GM12878 (cell line): ENCODE results near the gene TANC1. TPM values are rescaled to one million over a fixed set of nuclear protein-coding genes. Genes with fewer than 3 reads are reported as not detected.

Source experiments
- ATAC-seq: fragments of 200-7000 bp; cut with Tn5 transposase; 3 replicates; pipeline ENCODE4 v1.9.1; 2020; ENCODE audit warnings: mild to moderate bottlenecking, moderate library complexity
- BruUV-seq: library from RNA; stranded (reverse); fragments of 400-500 nt; replicated peaks from 2 replicates; lab custom pipeline; 2021; lab: Mats Ljungman, UMichigan
- CTCF ChIA-PET: fragments of 300-600 bp; sonication (Branson Sonifier 250); formaldehyde crosslinking; extraction: SDS; loops from one replicate; lab custom pipeline; 2021; ENCODE audit warnings: inconsistent platforms; lab: Yijun Ruan, JAX
- POLR2A ChIA-PET: fragments of 350-600 bp; formaldehyde crosslinking; extraction: SDS; loops from one replicate; lab custom pipeline; 2021; ENCODE audit warnings: inconsistent platforms; lab: Charles Lee
- RAD21 ChIA-PET: fragments of 300-600 bp; sonication (Branson Sonifier 250); formaldehyde crosslinking; loops from one replicate; lab custom pipeline; 2023; ENCODE audit warnings: antibody characterized with exemption; ENCODE audit not compliant: unreplicated experiment; lab: Charles Lee
- SMC1A ChIA-PET: fragments of 300-600 bp; sonication (Branson Sonifier 250); formaldehyde crosslinking; loops from one replicate; lab custom pipeline; 2023; ENCODE audit not compliant: unreplicated experiment, uncharacterized antibody; lab: Charles Lee
- DNase-seq: peaks from one replicate; pipeline ENCODE4 v3.0.0-alpha.2; 2011; ENCODE audit warnings: low read depth, low spot score
- FAIRE-seq: peaks from 3 replicates; lab custom pipeline; 2011; peaks lifted over from hg19 to GRCh38; lab: Jason Lieb, UNC
- H2AFZ ChIP-seq: 2 replicates; pipeline ENCODE4 v1.6.0; 2011; ENCODE audit warnings: low read depth, low read length, control low read depth; ENCODE audit not compliant: control insufficient read depth
- H3K27ac ChIP-seq: 2 replicates; pipeline ENCODE4 v1.5.1; 2011; ENCODE audit warnings: control low read depth; ENCODE audit not compliant: control insufficient read depth, insufficient read depth
- H3K27me3 ChIP-seq, 2 experiments: replicated peaks in 1 of 2; 2 replicates each; pipeline versions ENCODE4 v1.6.0 to v1.6.1; 2011; ENCODE audit warnings: low read length in 1 of 2; ENCODE audit not compliant: control insufficient read depth in 2 of 2, insufficient read depth in 2 of 2
- H3K36me3 ChIP-seq, 2 experiments: 2 replicates each; pipeline ENCODE4 v1.5.1; 2011; ENCODE audit warnings: low read length in 1 of 2; ENCODE audit not compliant: control insufficient read depth in 2 of 2, insufficient read depth in 2 of 2
- H3K4me1 ChIP-seq: 2 replicates; pipeline ENCODE4 v1.6.1; 2011; ENCODE audit warnings: mild to moderate bottlenecking, low read length, moderate library complexity, mixed read lengths; ENCODE audit not compliant: control insufficient read depth, insufficient read depth
- H3K4me2 ChIP-seq: 2 replicates; pipeline ENCODE4 v1.6.0; 2011; ENCODE audit warnings: control low read depth; ENCODE audit not compliant: control insufficient read depth, insufficient read depth
- H3K4me3 ChIP-seq: fragments of 200-600 bp; sonication (generic); 2 replicates; pipeline ENCODE4 v1.5.1; 2016
- H3K79me2 ChIP-seq: 2 replicates; pipeline ENCODE4 v1.6.0; 2011; ENCODE audit warnings: low read length; ENCODE audit not compliant: control insufficient read depth, insufficient read depth
- H3K9ac ChIP-seq: 2 replicates; pipeline ENCODE4 v1.8.0; 2011; ENCODE audit warnings: low read length, control low read depth, mixed read lengths; ENCODE audit not compliant: control insufficient read depth, insufficient read depth
- H3K9me3 ChIP-seq: replicated peaks from 3 replicates; pipeline ENCODE4 v1.5.1; 2011; ENCODE audit warnings: mild to moderate bottlenecking, low read length; ENCODE audit not compliant: control insufficient read depth, insufficient read depth
- H4K20me1 ChIP-seq: 2 replicates; pipeline ENCODE4 v1.6.0; 2011; ENCODE audit not compliant: control insufficient read depth, insufficient read depth
- ASH2L ChIP-seq: fragments of 300-600, 200-600 bp; sonication (generic); IDR thresholded peaks from 2 replicates; pipeline ENCODE4 v1.6.1; 2017; ENCODE audit warnings: low read depth, mild to moderate bottlenecking, borderline replicate concordance
- CEBPZ ChIP-seq: fragments of 150-350 bp; IDR thresholded peaks from 2 replicates; pipeline ENCODE4 v1.6.1; 2016; ENCODE audit warnings: low read depth, low read length
- E4F1 ChIP-seq: fragments of 450-650 bp; IDR thresholded peaks from 2 replicates; pipeline ENCODE4 v1.6.1; 2018; ENCODE audit warnings: borderline replicate concordance, mild to moderate bottlenecking; ENCODE audit not compliant: partially characterized antibody
- MTA3 ChIP-seq: IDR thresholded peaks from 2 replicates; pipeline ENCODE4 v1.6.1; 2012; ENCODE audit warnings: low read length, inconsistent platforms, borderline replicate concordance
- NFIC ChIP-seq: IDR thresholded peaks from 2 replicates; pipeline ENCODE4 v1.6.1; 2012; ENCODE audit warnings: low read depth, mild to moderate bottlenecking, inconsistent platforms, low read length, moderate library complexity
- NFYA ChIP-seq: IDR thresholded peaks from 2 replicates; pipeline ENCODE4 v1.6.1; 2011; ENCODE audit warnings: low read depth, mild to moderate bottlenecking, low read length, improper control_type of control experiment, borderline replicate concordance
- RAD21 ChIP-seq: IDR thresholded peaks from 2 replicates; pipeline ENCODE4 v1.6.1; 2011; ENCODE audit warnings: mild to moderate bottlenecking, low read depth, low read length, moderate library complexity; ENCODE audit not compliant: insufficient read depth
- RBBP5 ChIP-seq: fragments of 200-600 bp; sonication (generic); conservative IDR thresholded peaks from 2 replicates; pipeline ENCODE4 v1.6.1; 2016
- RCOR1 ChIP-seq: conservative IDR thresholded peaks from 2 replicates; pipeline ENCODE4 v1.6.1; 2012; ENCODE audit warnings: low read depth, low read length, improper control_type of control experiment
- SPI1 ChIP-seq: IDR thresholded peaks from 2 replicates; pipeline ENCODE4 v1.6.1; 2011; ENCODE audit warnings: low read depth, mild to moderate bottlenecking, low read length, moderate library complexity, borderline replicate concordance; ENCODE audit not compliant: insufficient read depth
- SUZ12 ChIP-seq: fragments of 200-600 bp; sonication (generic); IDR thresholded peaks from one replicate; pipeline ENCODE4 v1.6.1; 2018; ENCODE audit warnings: antibody characterized with exemption, mild to moderate bottlenecking; ENCODE audit not compliant: unreplicated experiment
- ZNF207 ChIP-seq: fragments of 450-650 bp; IDR thresholded peaks from 2 replicates; pipeline ENCODE4 v1.6.1; 2014; ENCODE audit warnings: antibody characterized with exemption, mild to moderate bottlenecking, borderline replicate concordance
- ZNF274 ChIP-seq: IDR thresholded peaks from one replicate; pipeline ENCODE4 v1.8.0; 2011; ENCODE audit not compliant: insufficient read length, insufficient read depth
- WGBS: methylation state at CpG from one replicate; pipeline ENCODE4 v1.1.6; 2016; ENCODE audit warnings: low lambda C conversion rate; ENCODE audit not compliant: insufficient replicate concordance, insufficient coverage; ENCODE audit errors: missing lambda C conversion rate; 5-methylcytosine and 5-hydroxymethylcytosine counted together
- in situ Hi-C: fragments of 300-500 bp; cut with MboI; formaldehyde crosslinking; loops from 9 replicates; pipeline ENCODE4 v1.14.3; 2018; ENCODE audit warnings: mixed read lengths
- intact Hi-C: fragments of 100-400 bp; cut with micrococcal nuclease; formaldehyde crosslinking; loops from one replicate; pipeline ENCODE4 v1.14.2; 2022; ENCODE audit not compliant: unreplicated experiment
- polyA plus RNA-seq, 11 experiments: library from polyadenylated mRNA; depleted of rRNA in 4 of 11; unstranded in 6 of 11; stranded (reverse) in 5 of 11; fragments of >200 nt; fragmentation: Nextera tagmentation in 4 of 11; fragmentation: Illumina TruSeq in 1 of 11; extraction: Ambion mirVana in 4 of 11; extraction: Trizol in 1 of 11; gene quantifications; 1 replicate in 1 of 11; 2 replicates in 10 of 11; pipeline versions ENCODE4 v1.2.1 to v1.2.3, GENCODE V29; 2011 to 2016; ENCODE audit warnings: inconsistent platforms in 2 of 11, missing spikeins in 2 of 11, low read depth in 1 of 11
- total RNA-seq, 4 experiments: library from RNA; depleted of rRNA in 3 of 4; stranded (reverse); fragments of >200 nt in 3 of 4; fragmentation: Illumina TruSeq in 1 of 4; extraction: Trizol in 1 of 4; gene quantifications; 2 replicates each; pipeline versions ENCODE4 v1.2.1 to v1.2.3, GENCODE V29; 2013 to 2021
- TF ChIP-seq, protein P1 (sequence below): fragments of 450-650 bp; IDR thresholded peaks from 2 replicates; pipeline ENCODE4 v1.6.1; 2017; ENCODE audit warnings: mild to moderate bottlenecking
- TF ChIP-seq, protein P2 (sequence below), 3 experiments: IDR thresholded peaks in 2 of 3; conservative IDR thresholded peaks in 1 of 3; 2 replicates each; pipeline ENCODE4 v1.5.1; 2011; ENCODE audit warnings: low read depth in 3 of 3, low read length in 3 of 3, mild to moderate bottlenecking in 3 of 3, control low read depth in 2 of 3, moderate library complexity in 2 of 3, inconsistent platforms in 1 of 3, mixed read lengths in 1 of 3; ENCODE audit not compliant: control insufficient read depth in 2 of 3, insufficient read depth in 1 of 3; ENCODE audit errors: extremely low read depth in 1 of 3

The TANC1 gene
- total and polyA plus RNA-seq, 10 of the 15 experiments (the other 5 are each of a cell fraction or from before 2014, with no cell fraction given), result 0.05 to 5.0 (median 0.34) TPM

DNA sequence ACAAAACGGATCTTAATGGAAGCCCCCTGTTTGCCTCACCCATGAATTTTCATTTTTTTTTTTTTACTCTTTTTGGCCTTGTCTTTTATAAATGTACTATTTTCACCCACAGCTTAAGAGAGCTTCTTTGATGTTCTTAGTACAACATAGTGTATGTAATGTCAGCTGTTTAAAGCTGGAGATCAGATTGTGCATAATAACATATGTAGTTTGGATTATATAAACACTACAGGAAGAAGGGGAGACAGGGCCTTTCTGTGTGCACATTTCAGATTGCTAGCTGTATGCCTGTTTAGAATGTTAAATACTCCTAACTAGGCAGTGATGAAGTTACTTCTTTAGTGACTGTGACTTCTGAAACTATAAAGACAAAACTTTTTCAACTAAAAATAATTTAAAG lies 2.1 kb upstream of the TANC1 start:
- Histone ChIP-seq H3K9me3 (no peaks in the 10 kb centered on the region), H2AFZ (no peak overlapping the region), H4K20me1 (no peaks in the 10 kb centered on the region), H3K9ac (no peak overlapping the region), H3K4me2 (no peak overlapping the region), H3K27me3 (peaks cover 6 to 18% of the 10 kb centered on the region in 2 experiments), H3K4me3 (no peak overlapping the region), H3K79me2 (no peaks in the 10 kb centered on the region), H3K27ac (no peak overlapping the region), H3K4me1 (no peaks in the 10 kb centered on the region), H3K36me3 (no peaks in the 10 kb centered on the region)
- intact Hi-C loops, result no loop called here
- POLR2A ChIA-PET, result no interaction called here
- 91% methylated on average over 1 of the region's 1 CpG for WGBS
- CTCF ChIA-PET, result interaction anchor here (0.7 to 1.0 kb wide), 2 partner anchors 105 to 1082 kb away, joined by 3 read pairs; no protein-coding TSS in a partner anchor
- ATAC-seq, result no peak
- in situ Hi-C loops, result no loop called here
- SMC1A ChIA-PET, result no interaction called here
- BruUV-seq, result no TSS peak
- RAD21 ChIA-PET, result no interaction called here
- no peak for DNase-seq
- FAIRE-seq, result no peak
- TF ChIP-seq ASH2L, result no peak
- TF ChIP-seq RAD21, result no peak
- no peak for TF ChIP-seq CEBPZ
- no peak for TF ChIP-seq RBBP5
- no peak for TF ChIP-seq SPI1
- TF ChIP-seq, protein P1, sequence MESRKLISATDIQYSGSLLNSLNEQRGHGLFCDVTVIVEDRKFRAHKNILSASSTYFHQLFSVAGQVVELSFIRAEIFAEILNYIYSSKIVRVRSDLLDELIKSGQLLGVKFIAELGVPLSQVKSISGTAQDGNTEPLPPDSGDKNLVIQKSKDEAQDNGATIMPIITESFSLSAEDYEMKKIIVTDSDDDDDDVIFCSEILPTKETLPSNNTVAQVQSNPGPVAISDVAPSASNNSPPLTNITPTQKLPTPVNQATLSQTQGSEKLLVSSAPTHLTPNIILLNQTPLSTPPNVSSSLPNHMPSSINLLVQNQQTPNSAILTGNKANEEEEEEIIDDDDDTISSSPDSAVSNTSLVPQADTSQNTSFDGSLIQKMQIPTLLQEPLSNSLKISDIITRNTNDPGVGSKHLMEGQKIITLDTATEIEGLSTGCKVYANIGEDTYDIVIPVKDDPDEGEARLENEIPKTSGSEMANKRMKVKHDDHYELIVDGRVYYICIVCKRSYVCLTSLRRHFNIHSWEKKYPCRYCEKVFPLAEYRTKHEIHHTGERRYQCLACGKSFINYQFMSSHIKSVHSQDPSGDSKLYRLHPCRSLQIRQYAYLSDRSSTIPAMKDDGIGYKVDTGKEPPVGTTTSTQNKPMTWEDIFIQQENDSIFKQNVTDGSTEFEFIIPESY, result no peak
- TF ChIP-seq NFYA, result no peak
- no peak for TF ChIP-seq MTA3
- no peak for TF ChIP-seq SUZ12
- TF ChIP-seq, protein P2, sequence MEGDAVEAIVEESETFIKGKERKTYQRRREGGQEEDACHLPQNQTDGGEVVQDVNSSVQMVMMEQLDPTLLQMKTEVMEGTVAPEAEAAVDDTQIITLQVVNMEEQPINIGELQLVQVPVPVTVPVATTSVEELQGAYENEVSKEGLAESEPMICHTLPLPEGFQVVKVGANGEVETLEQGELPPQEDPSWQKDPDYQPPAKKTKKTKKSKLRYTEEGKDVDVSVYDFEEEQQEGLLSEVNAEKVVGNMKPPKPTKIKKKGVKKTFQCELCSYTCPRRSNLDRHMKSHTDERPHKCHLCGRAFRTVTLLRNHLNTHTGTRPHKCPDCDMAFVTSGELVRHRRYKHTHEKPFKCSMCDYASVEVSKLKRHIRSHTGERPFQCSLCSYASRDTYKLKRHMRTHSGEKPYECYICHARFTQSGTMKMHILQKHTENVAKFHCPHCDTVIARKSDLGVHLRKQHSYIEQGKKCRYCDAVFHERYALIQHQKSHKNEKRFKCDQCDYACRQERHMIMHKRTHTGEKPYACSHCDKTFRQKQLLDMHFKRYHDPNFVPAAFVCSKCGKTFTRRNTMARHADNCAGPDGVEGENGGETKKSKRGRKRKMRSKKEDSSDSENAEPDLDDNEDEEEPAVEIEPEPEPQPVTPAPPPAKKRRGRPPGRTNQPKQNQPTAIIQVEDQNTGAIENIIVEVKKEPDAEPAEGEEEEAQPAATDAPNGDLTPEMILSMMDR (IDR thresholded peaks at IDR 0.05 in 2 of 3, conservative IDR thresholded peaks at IDR 0.05 in 1 of 3; ENCODE audit: control insufficient read depth in 2 of 3, extremely low read depth in 1 of 3, insufficient read depth in 1 of 3, low read depth in 3 of 3, low read length in 3 of 3), result no peak
- no peak for TF ChIP-seq RCOR1
- TF ChIP-seq NFIC, result no peak
- TF ChIP-seq E4F1, result no peak
- no peak for TF ChIP-seq ZNF274
- no peak for TF ChIP-seq ZNF207
